Uterus (tissue), 2 donors: ENCODE measurements around the gene KRT6C.

Experiments
- CTCF ChIP-seq, 4 experiments: fragments of 200-600 bp in 2 of 4; fragments of 450-650 bp in 2 of 4; sonication (generic) in 2 of 4; IDR thresholded peaks; one replicate each; pipeline ENCODE4 v1.5.1; 2016 to 2019; ENCODE audit warnings: antibody characterized with exemption in 4 of 4, mild to moderate bottlenecking in 2 of 4, moderate library complexity in 1 of 4
- POLR2A ChIP-seq, 2 donors: fragments of 450-650 bp; IDR thresholded peaks; one replicate each; pipeline ENCODE4 v1.6.1; 2016; ENCODE audit warnings: antibody characterized with exemption in 2 of 2, mild to moderate bottlenecking in 1 of 2, moderate library complexity in 1 of 2

GRCh38 chr12:52458861-52459260 is 14.7 kb downstream of the KRT6C start:
- no peak for TF ChIP-seq CTCF (IDR thresholded peaks at IDR 0.05)
- TF ChIP-seq POLR2A (IDR thresholded peaks at IDR 0.05), result no peak
